GM23248 (cell line): Measurements from ENCODE around the gene GPR22.

Source experiments
- EZH2 ChIP-seq: fragments of 200-600 bp; sonication (generic); IDR thresholded peaks from 2 replicates; pipeline ENCODE4 v1.6.1; 2018; ENCODE audit warnings: antibody characterized with exemption, mild to moderate bottlenecking; ENCODE audit not compliant: insufficient read depth, poor library complexity, severe bottlenecking
- EZH2phosphoT487 ChIP-seq: fragments of 200-600 bp; sonication (generic); IDR thresholded peaks from 2 replicates; pipeline ENCODE4 v1.6.1; 2018; ENCODE audit warnings: antibody characterized with exemption, moderate library complexity, mild to moderate bottlenecking, low read depth; ENCODE audit not compliant: insufficient read depth

GRCh38 chr7:107439025-107439424 lies 30.8 kb upstream of the GPR22 start:
- no peak for TF ChIP-seq EZH2phosphoT487
- no peak for TF ChIP-seq EZH2
